PC-3 (cell line): Measurements from ENCODE around the gene DNAJC1.

ENCODE experiments used
- CTCF ChIP-seq: fragments of 300-600 bp; sonication (generic); conservative IDR thresholded peaks from 2 replicates; pipeline ENCODE4 v1.5.1; 2017; ENCODE audit warnings: antibody characterized with exemption, low read depth, mild to moderate bottlenecking, low read length
- EZH2 ChIP-seq: fragments of 300-600 bp; sonication (generic); IDR thresholded peaks from one replicate; pipeline ENCODE4 v1.6.1; 2017; ENCODE audit warnings: antibody characterized with exemption, mild to moderate bottlenecking, low read length; ENCODE audit not compliant: unreplicated experiment
- EZH2phosphoT487 ChIP-seq: fragments of 300-600 bp; sonication (generic); IDR thresholded peaks from 2 replicates; pipeline ENCODE4 v1.6.1; 2018; ENCODE audit warnings: mild to moderate bottlenecking, antibody characterized with exemption, low read length, borderline replicate concordance

GRCh38 chr10:21920633-21921032, 82.9 kb downstream of the DNAJC1 start:
- TF ChIP-seq CTCF (no peak), EZH2 (no peak), EZH2phosphoT487 (no peak)
